Neuron (in vitro differentiated cells): ENCODE data around the gene AGAP1.

Experiments
- H2AFZ ChIP-seq: one replicate; pipeline ENCODE4 v1.6.1; 2013; ENCODE audit warnings: low read depth, mild to moderate bottlenecking, inconsistent platforms, low read length, moderate library complexity
- H3K27me3 ChIP-seq: one replicate; pipeline ENCODE4 v1.6.1; 2013; ENCODE audit warnings: low read length; ENCODE audit not compliant: insufficient read depth
- H3K36me3 ChIP-seq: one replicate; pipeline ENCODE4 v1.6.1; 2013; ENCODE audit warnings: low read length; ENCODE audit not compliant: insufficient read depth
- H3K4me1 ChIP-seq: one replicate; pipeline ENCODE4 v1.6.1; 2013; ENCODE audit warnings: low read length; ENCODE audit not compliant: insufficient read depth
- H3K4me3 ChIP-seq: 2 replicates; pipeline ENCODE4 v1.5.1; 2013; ENCODE audit warnings: mild to moderate bottlenecking, low read length, moderate library complexity
- H3K9me3 ChIP-seq: one replicate; pipeline ENCODE4 v1.6.1; 2013; ENCODE audit warnings: low read length

The AGAP1 gene

GRCh38 chr2:235614176-235614860 lies 120.5 kb downstream of the AGAP1 start:
- no peaks in the 10 kb centered on the region for H3K27me3 ChIP-seq
- no peak overlapping the region for H2AFZ ChIP-seq
- H3K9me3 ChIP-seq, result no peaks in the 10 kb centered on the region
- no peak overlapping the region for H3K4me3 ChIP-seq
- H3K36me3 ChIP-seq, result no peaks in the 10 kb centered on the region
- H3K4me1 ChIP-seq, result peaks cover 27% of the 10 kb centered on the region

GRCh38 chr2:235614900-235615712 lies 121.3 kb downstream of the AGAP1 start:
- H3K27me3 ChIP-seq, result no peaks in the 10 kb centered on the region
- H3K36me3 ChIP-seq, result no peaks in the 10 kb centered on the region
- peaks cover 27% of the 10 kb centered on the region for H3K4me1 ChIP-seq
- H3K4me3 ChIP-seq, result no peak overlapping the region
- H2AFZ ChIP-seq, result no peak overlapping the region
- H3K9me3 ChIP-seq, result no peaks in the 10 kb centered on the region

- H3K27me3 ChIP-seq, result no peaks in the 10 kb centered on the region
- no peak overlapping the region for H2AFZ ChIP-seq
- no peak overlapping the region for H3K4me3 ChIP-seq
- no peaks in the 10 kb centered on the region for H3K36me3 ChIP-seq
- peaks cover 30% of the 10 kb centered on the region for H3K4me1 ChIP-seq
- no peaks in the 10 kb centered on the region for H3K9me3 ChIP-seq
Observed at GRCh38 chr2:235616885-235617284, 123.0 kb downstream of the AGAP1 start.

GRCh38 chr2:235618039-235618438 lies 124.2 kb downstream of the AGAP1 start:
- Histone ChIP-seq H2AFZ (no peak overlapping the region), H3K27me3 (no peaks in the 10 kb centered on the region), H3K9me3 (no peaks in the 10 kb centered on the region), H3K36me3 (no peaks in the 10 kb centered on the region), H3K4me3 (no peak overlapping the region), H3K4me1 (peaks cover 29% of the 10 kb centered on the region)

GRCh38 chr2:235619544-235619943 lies 125.7 kb downstream of the AGAP1 start:
- H3K36me3 ChIP-seq, result no peaks in the 10 kb centered on the region
- peaks cover 21% of the 10 kb centered on the region for H3K4me1 ChIP-seq
- H3K9me3 ChIP-seq, result peaks cover 2% of the 10 kb centered on the region
- no peak overlapping the region for H2AFZ ChIP-seq
- H3K27me3 ChIP-seq, result no peaks in the 10 kb centered on the region
- no peak overlapping the region for H3K4me3 ChIP-seq

- peaks cover 2% of the 10 kb centered on the region for H3K9me3 ChIP-seq
- H3K27me3 ChIP-seq, result no peaks in the 10 kb centered on the region
- no peaks in the 10 kb centered on the region for H3K36me3 ChIP-seq
- no peak overlapping the region for H3K4me3 ChIP-seq
- H2AFZ ChIP-seq, result no peak overlapping the region
- H3K4me1 ChIP-seq, result peaks cover 13% of the 10 kb centered on the region
Observed at GRCh38 chr2:235621736-235622135, 127.9 kb downstream of the AGAP1 start.

- H3K4me3 ChIP-seq, result no peak overlapping the region
- no peaks in the 10 kb centered on the region for H3K36me3 ChIP-seq
- H3K27me3 ChIP-seq, result no peaks in the 10 kb centered on the region
- peaks cover 13% of the 10 kb centered on the region for H3K4me1 ChIP-seq
- H3K9me3 ChIP-seq, result peaks cover 2% of the 10 kb centered on the region
- no peak overlapping the region for H2AFZ ChIP-seq
Observed at GRCh38 chr2:235623111-235623510, 129.3 kb downstream of the AGAP1 start.

GRCh38 chr2:235623752-235624151 lies 129.9 kb downstream of the AGAP1 start:
- H3K4me1 ChIP-seq, result peaks cover 13% of the 10 kb centered on the region
- H3K4me3 ChIP-seq, result no peak overlapping the region
- peaks cover 2% of the 10 kb centered on the region for H3K9me3 ChIP-seq
- no peak overlapping the region for H2AFZ ChIP-seq
- no peaks in the 10 kb centered on the region for H3K27me3 ChIP-seq
- no peaks in the 10 kb centered on the region for H3K36me3 ChIP-seq

- H3K36me3 ChIP-seq, result no peaks in the 10 kb centered on the region
- H3K27me3 ChIP-seq, result no peaks in the 10 kb centered on the region
- H3K9me3 ChIP-seq, result peaks cover 2% of the 10 kb centered on the region
- no peak overlapping the region for H2AFZ ChIP-seq
- no peak overlapping the region for H3K4me3 ChIP-seq
- peaks cover 21% of the 10 kb centered on the region for H3K4me1 ChIP-seq
Observed at GRCh38 chr2:235626658-235627057, 132.8 kb downstream of the AGAP1 start.

- Histone ChIP-seq H3K27me3 (no peaks in the 10 kb centered on the region), H3K9me3 (peaks cover 2% of the 10 kb centered on the region), H3K36me3 (no peaks in the 10 kb centered on the region), H3K4me1 (peaks cover 13% of the 10 kb centered on the region), H2AFZ (no peak overlapping the region), H3K4me3 (no peak overlapping the region)
Observed at GRCh38 chr2:235627682-235628081, 133.8 kb downstream of the AGAP1 start.

GRCh38 chr2:235630718-235631296 lies 137.0 kb downstream of the AGAP1 start:
- Histone ChIP-seq H2AFZ (no peak overlapping the region), H3K4me3 (peak overlapping the region; percentile 29), H3K36me3 (no peaks in the 10 kb centered on the region), H3K9me3 (peaks cover 2% of the 10 kb centered on the region), H3K27me3 (no peaks in the 10 kb centered on the region), H3K4me1 (peaks cover 13% of the 10 kb centered on the region)

GRCh38 chr2:235634435-235635158 lies 140.8 kb downstream of the AGAP1 start:
- H3K36me3 ChIP-seq, result no peaks in the 10 kb centered on the region

GRCh38 chr2:235636546-235636945 lies 142.7 kb downstream of the AGAP1 start:
- Histone ChIP-seq H2AFZ (no peak overlapping the region), H3K4me3 (no peak overlapping the region), H3K9me3 (peaks cover 2% of the 10 kb centered on the region), H3K27me3 (no peaks in the 10 kb centered on the region), H3K36me3 (no peaks in the 10 kb centered on the region), H3K4me1 (peaks cover 23% of the 10 kb centered on the region)

More at GRCh38 chr2:235634435-235635158, 140.8 kb downstream of the AGAP1 start:
- no peak overlapping the region for H2AFZ ChIP-seq
- no peak overlapping the region for H3K4me3 ChIP-seq
- peaks cover 2% of the 10 kb centered on the region for H3K9me3 ChIP-seq
- H3K4me1 ChIP-seq, result peaks cover 19% of the 10 kb centered on the region
- no peaks in the 10 kb centered on the region for H3K27me3 ChIP-seq
